Measurements from ENCODE around the gene RGPD6. TPM values are rescaled to one million over a fixed set of nuclear protein-coding genes. Genes with fewer than 3 reads are reported as not detected.
"Not testable (repeated sequence)": the region's sequence is repeated elsewhere in the genome, so short reads cannot be mapped to it uniquely, and the experiment has no call there.

Gene RGPD6
- 13.0 and 20.9 TPM in 2 replicates for total RNA-seq

- H3K9me3 Mint-ChIP-seq; H3K4me1 Mint-ChIP-seq (ENCODE audit: low read depth); DNase-seq (ENCODE audit: low spot score); H3K27me3 Mint-ChIP-seq (ENCODE audit: low read depth); H3K27ac Mint-ChIP-seq; intact Hi-C loops (cut with micrococcal nuclease); H3K36me3 Mint-ChIP-seq (ENCODE audit: low read depth); H3K4me3 Mint-ChIP-seq (ENCODE audit: low read depth): not testable (repeated sequence)
These were observed at the start of gene RGPD6 for GRCh38 chr2:110576763-110577416. Gene RGPD6, minus strand, starts transcription at chr2:110577222. Its CDS starts 198 bp downstream, at chr2:110577024.

- DNase-seq (ENCODE audit: low spot score); H3K36me3 Mint-ChIP-seq (ENCODE audit: low read depth); H3K4me1 Mint-ChIP-seq (ENCODE audit: low read depth); H3K9me3 Mint-ChIP-seq; H3K27ac Mint-ChIP-seq; H3K27me3 Mint-ChIP-seq (ENCODE audit: low read depth); intact Hi-C loops (cut with micrococcal nuclease); H3K4me3 Mint-ChIP-seq (ENCODE audit: low read depth): not testable (repeated sequence)
These were observed 42.4 kb upstream of the RGPD6 start for GRCh38 chr2:110619326-110619939.

GRCh38 chr2:110613927-110614326 lies 36.9 kb upstream of the RGPD6 start:
- H3K4me3 Mint-ChIP-seq (ENCODE audit: low read depth); H3K9me3 Mint-ChIP-seq; H3K36me3 Mint-ChIP-seq (ENCODE audit: low read depth); intact Hi-C loops (cut with micrococcal nuclease); H3K27ac Mint-ChIP-seq; H3K27me3 Mint-ChIP-seq (ENCODE audit: low read depth); H3K4me1 Mint-ChIP-seq (ENCODE audit: low read depth); DNase-seq (ENCODE audit: low spot score): not testable (repeated sequence)

- peak overlapping the region; percentile 37 for H3K4me3 Mint-ChIP-seq (ENCODE audit: low read depth)
- H3K27me3 Mint-ChIP-seq (ENCODE audit: low read depth); H3K4me1 Mint-ChIP-seq (ENCODE audit: low read depth); intact Hi-C loops (cut with micrococcal nuclease); H3K9me3 Mint-ChIP-seq; H3K36me3 Mint-ChIP-seq (ENCODE audit: low read depth); DNase-seq (ENCODE audit: low spot score); H3K27ac Mint-ChIP-seq: not testable (repeated sequence)
These were observed 33.7 kb upstream of the RGPD6 start for GRCh38 chr2:110610613-110611250.

GRCh38 chr2:110609843-110610612 lies 33.0 kb upstream of the RGPD6 start:
- H3K4me3 Mint-ChIP-seq (ENCODE audit: low read depth); H3K27me3 Mint-ChIP-seq (ENCODE audit: low read depth); intact Hi-C loops (cut with micrococcal nuclease); H3K4me1 Mint-ChIP-seq (ENCODE audit: low read depth); H3K9me3 Mint-ChIP-seq; DNase-seq (ENCODE audit: low spot score); H3K27ac Mint-ChIP-seq; H3K36me3 Mint-ChIP-seq (ENCODE audit: low read depth): not testable (repeated sequence)

GRCh38 chr2:110608788-110609502 lies 31.9 kb upstream of the RGPD6 start:
- H3K27me3 Mint-ChIP-seq (ENCODE audit: low read depth); DNase-seq (ENCODE audit: low spot score); H3K4me3 Mint-ChIP-seq (ENCODE audit: low read depth); H3K9me3 Mint-ChIP-seq; H3K4me1 Mint-ChIP-seq (ENCODE audit: low read depth); intact Hi-C loops (cut with micrococcal nuclease); H3K36me3 Mint-ChIP-seq (ENCODE audit: low read depth); H3K27ac Mint-ChIP-seq: not testable (repeated sequence)

- H3K9me3 Mint-ChIP-seq; H3K4me1 Mint-ChIP-seq (ENCODE audit: low read depth); H3K27me3 Mint-ChIP-seq (ENCODE audit: low read depth); H3K4me3 Mint-ChIP-seq (ENCODE audit: low read depth); intact Hi-C loops (cut with micrococcal nuclease); H3K27ac Mint-ChIP-seq; H3K36me3 Mint-ChIP-seq (ENCODE audit: low read depth); DNase-seq (ENCODE audit: low spot score): not testable (repeated sequence)
These were observed 28.0 kb upstream of the RGPD6 start for GRCh38 chr2:110605057-110605456.

GRCh38 chr2:110603917-110604591 lies 27.0 kb upstream of the RGPD6 start:
- H3K9me3 Mint-ChIP-seq; H3K27ac Mint-ChIP-seq; intact Hi-C loops (cut with micrococcal nuclease); H3K36me3 Mint-ChIP-seq (ENCODE audit: low read depth); DNase-seq (ENCODE audit: low spot score); H3K4me3 Mint-ChIP-seq (ENCODE audit: low read depth); H3K27me3 Mint-ChIP-seq (ENCODE audit: low read depth); H3K4me1 Mint-ChIP-seq (ENCODE audit: low read depth): not testable (repeated sequence)

GRCh38 chr2:110602139-110602538 lies 25.1 kb upstream of the RGPD6 start:
- H3K36me3 Mint-ChIP-seq (ENCODE audit: low read depth); H3K4me3 Mint-ChIP-seq (ENCODE audit: low read depth); intact Hi-C loops (cut with micrococcal nuclease); DNase-seq (ENCODE audit: low spot score); H3K27me3 Mint-ChIP-seq (ENCODE audit: low read depth); H3K27ac Mint-ChIP-seq; H3K4me1 Mint-ChIP-seq (ENCODE audit: low read depth); H3K9me3 Mint-ChIP-seq: not testable (repeated sequence)

- H3K4me1 Mint-ChIP-seq (ENCODE audit: low read depth); H3K4me3 Mint-ChIP-seq (ENCODE audit: low read depth); H3K27me3 Mint-ChIP-seq (ENCODE audit: low read depth); H3K9me3 Mint-ChIP-seq; H3K27ac Mint-ChIP-seq; H3K36me3 Mint-ChIP-seq (ENCODE audit: low read depth); intact Hi-C loops (cut with micrococcal nuclease); DNase-seq (ENCODE audit: low spot score): not testable (repeated sequence)
These were observed 15.0 kb upstream of the RGPD6 start for GRCh38 chr2:110591973-110592372.

GRCh38 chr2:110589677-110590330 lies 12.8 kb upstream of the RGPD6 start:
- H3K27me3 Mint-ChIP-seq (ENCODE audit: low read depth); H3K27ac Mint-ChIP-seq; H3K9me3 Mint-ChIP-seq; intact Hi-C loops (cut with micrococcal nuclease); DNase-seq (ENCODE audit: low spot score); H3K36me3 Mint-ChIP-seq (ENCODE audit: low read depth); H3K4me1 Mint-ChIP-seq (ENCODE audit: low read depth); H3K4me3 Mint-ChIP-seq (ENCODE audit: low read depth): not testable (repeated sequence)

GRCh38 chr2:110588520-110588919 lies 11.5 kb upstream of the RGPD6 start:
- H3K36me3 Mint-ChIP-seq (ENCODE audit: low read depth); H3K4me1 Mint-ChIP-seq (ENCODE audit: low read depth); H3K4me3 Mint-ChIP-seq (ENCODE audit: low read depth); intact Hi-C loops (cut with micrococcal nuclease); H3K27ac Mint-ChIP-seq; DNase-seq (ENCODE audit: low spot score); H3K27me3 Mint-ChIP-seq (ENCODE audit: low read depth); H3K9me3 Mint-ChIP-seq: not testable (repeated sequence)

Data from activated T-helper 2 cell treated with anti-CD3 and anti-CD28 coated beads, Interferon-gamma antibody, Interleukin-2, Interleukin-4, amounts not matched to agents 10 μg/mL and 5 μg/mL and 100 μg/mL, durations not matched to agents 14 hours and 24 hours and 36 hours (primary cell).